ENCODE results near the gene NCAPH2. TPM values are rescaled to one million over a fixed set of nuclear protein-coding genes. Genes with fewer than 3 reads are reported as not detected.

The NCAPH2 gene
- total RNA-seq: 100 to 1,000 TPM in 2 of 3 donors, 10 to 100 TPM in 1; 94.5 to 106 (median 104) TPM
- 42.5 TPM for total RNA-seq (2013)

- Mint-ChIP-seq H3K27ac (peak within 1 kb of the TSS; percentile 90 to 96), H3K27me3 (ENCODE audit: low read depth in 2 of 2) (no peaks in the 10 kb centered on the region), H3K4me1 (peaks cover 17 to 31% of the 10 kb centered on the region in 2 donors), H3K4me3 (peak within 1 kb of the TSS; percentile 88), H3K36me3 (no peaks in the 10 kb centered on the region), H3K9me3 (no peaks in the 10 kb centered on the region)
- Histone ChIP-seq H3K9me3 (ENCODE audit: control insufficient read depth, insufficient read depth, low read length) (no peaks in the 10 kb centered on the region), H3K4me1 (ENCODE audit: control insufficient read depth, insufficient read depth, low read length) (peaks cover 26% of the 10 kb centered on the region), H3K36me3 (ENCODE audit: control insufficient read depth, insufficient read depth, low read length) (peaks cover 20% of the 10 kb centered on the region), H3K4me3 (ENCODE audit: low read length) (peak within 1 kb of the TSS; percentile 85), H3K27me3 (ENCODE audit: control insufficient read depth, insufficient read depth, low read length) (no peaks in the 10 kb centered on the region), H3K27ac (ENCODE audit: low read length) (peak within 1 kb of the TSS; percentile 94)
- intact Hi-C loops (cut with micrococcal nuclease): loop anchor here (1.0 to 5.0 kb wide), 5 partner anchors 17 to 113 kb away; partner anchors contain the start of genes CHKB, SCO2 and SYCE3
- TF ChIP-seq, protein P1, sequence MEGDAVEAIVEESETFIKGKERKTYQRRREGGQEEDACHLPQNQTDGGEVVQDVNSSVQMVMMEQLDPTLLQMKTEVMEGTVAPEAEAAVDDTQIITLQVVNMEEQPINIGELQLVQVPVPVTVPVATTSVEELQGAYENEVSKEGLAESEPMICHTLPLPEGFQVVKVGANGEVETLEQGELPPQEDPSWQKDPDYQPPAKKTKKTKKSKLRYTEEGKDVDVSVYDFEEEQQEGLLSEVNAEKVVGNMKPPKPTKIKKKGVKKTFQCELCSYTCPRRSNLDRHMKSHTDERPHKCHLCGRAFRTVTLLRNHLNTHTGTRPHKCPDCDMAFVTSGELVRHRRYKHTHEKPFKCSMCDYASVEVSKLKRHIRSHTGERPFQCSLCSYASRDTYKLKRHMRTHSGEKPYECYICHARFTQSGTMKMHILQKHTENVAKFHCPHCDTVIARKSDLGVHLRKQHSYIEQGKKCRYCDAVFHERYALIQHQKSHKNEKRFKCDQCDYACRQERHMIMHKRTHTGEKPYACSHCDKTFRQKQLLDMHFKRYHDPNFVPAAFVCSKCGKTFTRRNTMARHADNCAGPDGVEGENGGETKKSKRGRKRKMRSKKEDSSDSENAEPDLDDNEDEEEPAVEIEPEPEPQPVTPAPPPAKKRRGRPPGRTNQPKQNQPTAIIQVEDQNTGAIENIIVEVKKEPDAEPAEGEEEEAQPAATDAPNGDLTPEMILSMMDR (IDR thresholded peaks at IDR 0.05): no peak
- peak; percentile 97 to 99 for DNase-seq
- peak; percentile 79 to 90 (median 80) for ATAC-seq
- WGBS (ENCODE audit: insufficient coverage): under 1% methylated on average over 63 of the region's 76 CpGs
Observed at GRCh38 chr22:50507991-50508884, at the start of gene NCAPH2. NCAPH2 (plus strand) TSS chr22:50508224; CDS start chr22:50508338, 114 bp downstream.

- no peak for DNase-seq
- H3K27me3 ChIP-seq (ENCODE audit: control insufficient read depth, insufficient read depth, low read length): no peaks in the 10 kb centered on the region
- Mint-ChIP-seq H3K27me3 (ENCODE audit: low read depth in 2 of 2) (no peaks in the 10 kb centered on the region), H3K27ac (no peak overlapping the region), H3K36me3 (no peaks in the 10 kb centered on the region), H3K4me3 (no peak overlapping the region), H3K9me3 (no peaks in the 10 kb centered on the region), H3K4me1 (peaks cover 0 to 7% of the 10 kb centered on the region in 2 donors)
- H3K4me1 ChIP-seq (ENCODE audit: control insufficient read depth, insufficient read depth, low read length): no peaks in the 10 kb centered on the region
- H3K4me3 ChIP-seq (ENCODE audit: low read length): no peak overlapping the region
- H3K27ac ChIP-seq (ENCODE audit: low read length): no peak overlapping the region
- H3K9me3 ChIP-seq (ENCODE audit: control insufficient read depth, insufficient read depth, low read length): no peaks in the 10 kb centered on the region
- WGBS (ENCODE audit: insufficient coverage): 93% methylated on average over 22 of the region's 22 CpGs
- ATAC-seq: no peak
- peaks cover 95% of the 10 kb centered on the region for H3K36me3 ChIP-seq (ENCODE audit: control insufficient read depth, insufficient read depth, low read length)
- TF ChIP-seq, protein P1 (IDR thresholded peaks at IDR 0.05): no peak
- intact Hi-C loops (cut with micrococcal nuclease): no loop called here
Observed at GRCh38 chr22:50459016-50459415, 49.0 kb upstream of the NCAPH2 start.

DNA sequence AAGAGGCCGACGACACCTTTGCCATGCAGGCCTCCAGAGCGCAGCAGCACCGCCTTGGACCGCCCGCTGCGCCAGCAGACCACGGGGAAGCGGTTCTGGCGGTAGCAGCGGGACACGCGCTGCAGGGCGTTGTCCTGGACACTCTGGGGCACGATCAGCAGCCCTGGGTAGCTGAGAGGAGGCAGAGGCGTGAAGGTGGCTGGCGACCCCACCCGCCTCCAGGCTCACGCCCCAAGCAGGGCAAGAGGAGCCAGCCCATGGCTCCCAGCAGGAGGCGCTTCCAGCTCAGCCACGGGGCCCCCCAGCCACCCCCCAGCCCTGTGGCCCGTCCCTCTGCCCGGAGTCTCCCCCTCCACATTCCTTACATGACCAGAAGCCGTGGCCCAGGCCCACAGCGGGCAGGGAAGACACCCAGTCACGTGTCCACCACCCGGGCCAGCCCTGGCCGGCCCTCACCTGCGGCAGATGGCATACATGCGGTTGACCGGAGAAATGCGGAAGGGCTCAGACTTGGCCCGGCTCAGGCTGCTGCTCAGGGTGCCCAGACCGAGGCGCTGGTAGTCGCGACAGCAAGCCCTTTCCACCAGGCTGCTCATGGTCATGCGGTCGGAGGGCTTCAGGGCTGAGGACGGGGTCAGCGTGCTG, 48.4 kb upstream of the NCAPH2 start:
- Histone ChIP-seq H3K27me3 (ENCODE audit: control insufficient read depth, insufficient read depth, low read length) (no peaks in the 10 kb centered on the region), H3K27ac (ENCODE audit: low read length) (no peak overlapping the region), H3K9me3 (ENCODE audit: control insufficient read depth, insufficient read depth, low read length) (no peaks in the 10 kb centered on the region), H3K4me1 (ENCODE audit: control insufficient read depth, insufficient read depth, low read length) (no peaks in the 10 kb centered on the region), H3K4me3 (ENCODE audit: low read length) (no peak overlapping the region), H3K36me3 (ENCODE audit: control insufficient read depth, insufficient read depth, low read length) (peaks cover 95% of the 10 kb centered on the region)
- ATAC-seq (peak in 2 of 3 donors; percentile 31 to 42), DNase-seq (peak in 1 of 2 donors; percentile 43)
- Mint-ChIP-seq H3K27me3 (ENCODE audit: low read depth in 2 of 2) (no peaks in the 10 kb centered on the region), H3K4me3 (no peak overlapping the region), H3K36me3 (no peaks in the 10 kb centered on the region), H3K27ac (no peak overlapping the region), H3K9me3 (no peaks in the 10 kb centered on the region), H3K4me1 (peaks cover 0 to 7% of the 10 kb centered on the region in 2 donors)
- TF ChIP-seq, protein P1 (IDR thresholded peaks at IDR 0.05): no peak
- intact Hi-C loops (cut with micrococcal nuclease): no loop called here
- WGBS (ENCODE audit: insufficient coverage): 94% methylated on average over 41 of the region's 41 CpGs
